HG02610 (cell line): Measurements from ENCODE around the gene PSMD4.
"Not testable (repeated sequence)": the region's sequence is repeated elsewhere in the genome, so short reads cannot be mapped to it uniquely, and the experiment has no call there.

Source experiments
- ATAC-seq: cut with Tn5 transposase; IDR thresholded peaks from one replicate; pipeline ENCODE4 v1.9.1; 2021; ENCODE audit warnings: mild to moderate bottlenecking, moderate library complexity; ENCODE audit not compliant: unreplicated experiment

PSMD4 gene

DNA sequence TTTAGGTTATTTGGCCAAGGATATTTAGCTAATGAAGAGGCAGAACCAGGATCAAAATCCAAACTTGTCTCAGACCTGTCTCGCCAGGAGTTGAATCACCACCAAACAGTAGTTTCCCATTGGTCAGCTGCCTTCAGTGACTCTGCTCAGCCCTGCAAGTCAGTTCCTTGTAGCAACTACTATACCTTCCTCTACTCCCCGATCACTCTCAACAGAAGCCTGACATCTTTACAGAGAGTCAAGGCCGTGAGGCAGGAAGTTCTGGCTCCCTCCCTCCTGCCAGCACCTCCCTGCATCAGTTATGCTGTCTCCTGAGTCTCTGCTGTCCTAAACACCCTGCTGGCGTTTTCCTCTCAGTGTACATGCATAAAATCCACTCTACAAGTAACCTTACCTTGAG lies 13.2 kb downstream of the PSMD4 start:
- no peak for ATAC-seq

GRCh38 chr1:151273924-151274466 lies 19.5 kb downstream of the PSMD4 start:
- ATAC-seq = no peak

DNA sequence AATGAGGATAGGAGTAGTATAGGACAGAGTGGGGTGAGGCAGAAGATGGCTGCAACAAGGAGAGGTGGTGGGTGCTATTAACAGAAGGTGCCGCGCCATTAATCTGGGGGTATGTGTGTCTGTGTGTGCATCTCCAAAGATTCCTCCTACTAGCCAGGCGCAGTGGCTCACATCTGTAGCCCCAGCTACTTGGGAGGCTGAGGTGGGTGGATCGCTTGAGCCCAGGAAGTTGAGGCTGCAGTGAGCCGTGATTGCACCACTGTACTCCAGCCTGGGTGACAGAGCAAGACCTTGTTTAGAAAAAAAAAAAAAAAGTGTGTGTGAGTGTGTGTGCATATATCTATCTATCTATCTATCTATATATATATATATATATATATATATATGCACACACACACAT lies 20.8 kb downstream of the PSMD4 start:
- ATAC-seq = not testable (repeated sequence)

GRCh38 chr1:151277249-151277648 lies 22.7 kb downstream of the PSMD4 start:
- ATAC-seq = no peak

- peak; percentile 24 for ATAC-seq
Observed at GRCh38 chr1:151281225-151281968, 26.9 kb downstream of the PSMD4 start.

- ATAC-seq = peak; percentile 88
Observed at GRCh38 chr1:151281969-151282882, 27.7 kb downstream of the PSMD4 start, which contains the start of gene ZNF687. Gene ZNF687, plus strand, starts transcription at chr1:151282299. Its CDS starts 3,993 bp downstream, at chr1:151286292.

- no peak for ATAC-seq
Observed at GRCh38 chr1:151282883-151283725, 28.6 kb downstream of the PSMD4 start.

GRCh38 chr1:151284013-151284577 lies 29.6 kb downstream of the PSMD4 start:
- ATAC-seq = no peak

DNA sequence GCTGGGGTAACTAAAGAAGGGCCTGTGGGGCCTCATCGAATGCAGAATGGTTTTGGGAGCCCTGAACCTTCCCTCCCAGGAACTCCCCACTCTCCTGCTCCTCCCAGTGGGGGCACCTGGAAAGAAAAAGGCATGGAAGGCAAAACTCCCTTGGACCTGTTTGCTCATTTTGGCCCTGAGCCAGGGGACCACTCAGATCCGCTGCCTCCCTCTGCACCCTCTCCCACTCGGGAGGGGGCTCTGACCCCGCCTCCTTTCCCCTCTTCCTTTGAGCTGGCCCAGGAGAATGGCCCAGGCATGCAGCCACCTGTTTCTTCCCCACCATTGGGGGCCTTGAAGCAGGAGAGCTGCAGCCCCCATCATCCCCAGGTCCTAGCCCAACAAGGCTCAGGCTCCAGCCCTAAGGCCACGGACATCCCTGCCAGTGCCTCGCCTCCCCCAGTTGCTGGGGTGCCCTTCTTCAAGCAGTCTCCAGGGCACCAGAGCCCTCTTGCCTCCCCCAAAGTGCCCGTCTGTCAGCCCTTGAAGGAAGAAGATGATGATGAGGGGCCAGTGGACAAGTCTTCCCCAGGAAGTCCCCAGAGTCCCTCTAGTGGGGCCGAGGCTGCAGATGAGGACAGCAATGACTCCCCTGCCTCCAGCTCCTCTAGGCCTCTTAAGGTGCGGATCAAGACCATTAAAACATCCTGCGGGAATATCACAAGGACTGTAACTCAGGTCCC lies 32.2 kb downstream of the PSMD4 start:
- ATAC-seq = no peak

DNA sequence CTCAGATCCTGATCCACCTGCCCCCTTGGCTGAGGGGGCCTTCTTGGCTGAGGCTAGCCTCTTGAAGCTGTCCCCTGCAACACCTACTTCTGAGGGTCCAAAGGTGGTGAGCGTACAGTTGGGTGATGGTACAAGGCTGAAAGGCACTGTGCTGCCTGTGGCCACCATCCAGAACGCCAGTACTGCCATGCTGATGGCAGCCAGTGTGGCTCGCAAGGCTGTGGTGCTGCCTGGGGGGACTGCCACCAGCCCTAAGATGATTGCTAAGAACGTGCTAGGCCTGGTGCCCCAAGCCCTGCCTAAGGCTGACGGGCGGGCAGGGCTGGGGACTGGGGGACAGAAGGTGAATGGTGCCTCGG lies 32.8 kb downstream of the PSMD4 start:
- no peak for ATAC-seq

DNA sequence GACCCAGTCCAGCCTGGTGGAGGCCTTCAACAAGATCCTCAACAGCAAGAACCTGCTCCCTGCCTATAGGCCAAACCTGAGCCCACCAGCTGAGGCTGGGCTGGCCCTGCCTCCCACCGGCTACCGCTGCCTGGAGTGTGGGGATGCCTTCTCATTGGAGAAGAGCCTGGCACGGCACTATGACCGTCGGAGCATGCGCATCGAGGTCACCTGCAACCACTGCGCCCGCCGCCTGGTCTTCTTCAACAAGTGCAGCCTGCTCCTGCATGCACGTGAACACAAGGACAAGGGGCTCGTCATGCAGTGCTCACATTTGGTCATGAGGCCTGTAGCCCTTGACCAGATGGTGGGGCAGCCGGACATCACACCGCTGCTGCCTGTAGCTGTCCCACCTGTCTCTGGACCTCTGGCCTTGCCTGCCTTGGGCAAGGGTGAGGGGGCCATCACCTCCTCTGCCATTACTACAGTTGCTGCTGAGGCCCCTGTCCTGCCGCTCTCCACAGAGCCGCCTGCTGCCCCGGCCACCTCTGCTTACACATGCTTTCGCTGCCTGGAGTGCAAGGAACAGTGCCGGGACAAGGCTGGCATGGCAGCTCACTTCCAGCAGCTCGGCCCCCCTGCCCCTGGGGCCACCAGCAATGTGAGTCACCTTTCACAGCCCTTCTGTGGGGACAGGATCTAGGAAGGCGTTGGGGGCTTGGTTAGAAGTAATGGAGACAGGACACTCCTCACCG lies 33.4 kb downstream of the PSMD4 start:
- no peak for ATAC-seq

- ATAC-seq = no peak
Observed at GRCh38 chr1:151288502-151288901, 34.0 kb downstream of the PSMD4 start.

DNA sequence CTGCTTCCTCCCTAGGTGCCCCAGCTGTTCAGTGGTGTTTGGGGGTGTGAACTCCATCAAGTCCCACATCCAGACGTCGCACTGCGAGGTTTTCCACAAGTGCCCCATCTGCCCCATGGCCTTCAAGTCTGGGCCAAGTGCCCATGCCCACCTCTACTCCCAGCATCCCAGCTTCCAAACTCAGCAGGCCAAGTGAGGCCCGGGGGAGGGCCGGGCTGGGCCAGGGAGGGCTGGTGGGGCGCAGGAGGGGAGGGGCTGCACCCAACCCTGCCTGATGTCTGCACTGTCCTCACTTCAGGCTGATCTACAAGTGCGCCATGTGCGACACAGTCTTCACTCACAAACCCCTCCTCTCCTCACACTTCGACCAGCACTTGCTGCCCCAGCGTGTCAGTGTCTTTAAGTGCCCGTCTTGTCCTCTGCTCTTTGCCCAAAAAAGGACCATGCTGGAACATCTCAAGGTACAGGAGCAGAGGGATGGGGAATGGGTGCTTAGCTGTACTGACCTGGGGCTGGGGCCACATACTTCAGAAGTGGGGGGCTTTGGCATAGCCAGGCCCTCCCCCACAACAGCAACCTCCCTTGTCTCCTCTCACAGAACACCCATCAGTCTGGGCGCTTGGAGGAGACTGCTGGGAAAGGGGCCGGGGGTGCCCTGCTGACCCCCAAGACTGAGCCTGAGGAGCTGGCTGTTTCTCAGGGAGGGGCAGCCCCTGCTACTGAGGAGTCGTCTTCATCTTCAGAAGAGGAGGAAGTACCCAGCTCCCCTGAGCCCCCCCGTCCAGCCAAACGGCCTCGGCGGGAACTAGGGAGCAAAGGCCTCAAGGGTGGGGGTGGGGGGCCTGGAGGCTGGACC lies 34.8 kb downstream of the PSMD4 start:
- no peak for ATAC-seq

GRCh38 chr1:151289991-151290708 lies 35.6 kb downstream of the PSMD4 start:
- ATAC-seq = no peak

DNA sequence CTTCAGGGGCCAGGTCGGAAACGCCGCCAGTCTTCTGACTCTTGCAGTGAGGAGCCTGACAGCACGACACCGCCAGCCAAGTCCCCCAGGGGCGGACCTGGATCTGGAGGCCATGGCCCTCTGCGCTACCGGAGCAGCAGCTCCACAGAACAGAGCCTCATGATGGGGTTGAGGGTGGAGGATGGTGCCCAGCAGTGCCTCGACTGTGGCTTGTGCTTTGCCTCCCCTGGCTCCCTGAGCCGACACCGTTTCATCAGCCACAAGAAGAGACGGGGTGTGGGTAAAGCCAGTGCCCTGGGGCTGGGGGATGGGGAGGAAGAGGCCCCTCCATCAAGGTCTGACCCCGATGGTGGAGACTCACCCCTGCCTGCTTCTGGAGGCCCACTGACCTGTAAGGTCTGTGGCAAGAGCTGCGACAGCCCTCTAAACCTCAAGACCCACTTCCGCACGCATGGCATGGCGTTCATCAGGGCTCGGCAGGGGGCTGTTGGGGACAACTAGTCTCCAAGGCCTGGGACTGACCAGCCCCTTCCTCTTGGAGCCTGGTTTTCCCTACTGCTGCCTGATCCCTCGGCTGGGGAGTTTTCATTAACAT lies 36.3 kb downstream of the PSMD4 start:
- ATAC-seq = no peak

DNA sequence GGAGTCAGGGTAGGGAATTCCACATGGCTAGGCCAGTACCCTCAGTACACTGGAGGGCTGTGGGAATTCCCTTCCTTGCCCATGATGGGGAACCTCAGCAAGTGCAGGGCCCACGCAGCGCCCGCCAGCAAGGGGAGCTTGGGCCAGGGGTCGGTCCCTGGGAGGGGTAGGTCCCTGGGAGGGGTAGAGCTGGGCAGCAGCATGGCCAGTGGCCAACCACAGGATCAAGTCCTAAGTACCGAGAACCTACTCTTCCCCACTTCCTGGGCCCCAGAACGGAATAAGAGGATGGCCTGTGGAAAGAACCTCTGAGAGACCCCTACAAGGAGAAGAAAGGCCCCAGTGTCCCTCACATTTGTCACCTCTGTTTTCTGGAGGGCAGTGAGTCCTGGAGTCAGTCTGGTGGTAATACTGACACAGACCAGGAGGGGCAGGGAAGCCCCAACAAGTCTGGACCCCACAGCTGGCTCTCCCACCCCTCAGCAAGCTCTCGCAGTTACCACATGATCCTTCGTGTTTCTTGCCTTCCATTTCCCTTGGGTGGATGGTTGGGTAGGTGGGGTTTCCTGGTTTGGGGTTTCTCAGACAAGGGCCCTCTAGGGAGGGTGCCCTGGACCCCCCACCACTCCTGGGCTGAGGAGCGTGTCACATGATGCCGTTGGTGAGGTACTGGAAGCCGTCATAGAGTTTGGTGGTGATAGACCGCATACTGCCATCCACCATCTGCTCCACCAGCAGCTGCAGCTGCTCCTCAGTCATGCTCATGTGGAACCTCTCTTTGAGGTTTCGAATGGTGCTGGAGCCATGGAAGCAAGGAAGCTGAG lies 37.9 kb downstream of the PSMD4 start:
- no peak for ATAC-seq
